ENCODE measurements around the gene MAST2.

MAST2 gene

GRCh38 chr1:46065405-46065804, 262.0 kb downstream of the MAST2 start:
- DNase-seq (ENCODE audit: low spot score), result no peak

- no peak for DNase-seq (ENCODE audit: low spot score)
Observed at GRCh38 chr1:46067652-46068051, 264.2 kb downstream of the MAST2 start.

GRCh38 chr1:46068525-46068924, 265.1 kb downstream of the MAST2 start:
- no peak for DNase-seq (ENCODE audit: low spot score)

GRCh38 chr1:46070164-46070814, 266.9 kb downstream of the MAST2 start:
- DNase-seq (ENCODE audit: low spot score), result no peak

- no peak for DNase-seq (ENCODE audit: low spot score)
Observed at GRCh38 chr1:46072975-46073374, 269.6 kb downstream of the MAST2 start.

GRCh38 chr1:46076343-46076742, 272.9 kb downstream of the MAST2 start:
- DNase-seq (ENCODE audit: low spot score), result no peak

- DNase-seq (ENCODE audit: low spot score), result no peak
Observed at GRCh38 chr1:46077644-46078043, 274.2 kb downstream of the MAST2 start.

GRCh38 chr1:46080257-46080656, 276.8 kb downstream of the MAST2 start:
- no peak for DNase-seq (ENCODE audit: low spot score)

- no peak for DNase-seq (ENCODE audit: low spot score)
Observed at GRCh38 chr1:46081206-46081605, 277.8 kb downstream of the MAST2 start.

- no peak for DNase-seq (ENCODE audit: low spot score)
Observed at GRCh38 chr1:46081619-46082018, 278.2 kb downstream of the MAST2 start.

- DNase-seq (ENCODE audit: low spot score), result no peak
Observed at GRCh38 chr1:46083579-46083978, 280.2 kb downstream of the MAST2 start.

- DNase-seq (ENCODE audit: low spot score), result peak; percentile 18
Observed at GRCh38 chr1:46084553-46085451, 281.4 kb downstream of the MAST2 start.
